HCT116 (cell line): Measurements from ENCODE around the gene OBSCN. TPM values are rescaled to one million over a fixed set of nuclear protein-coding genes. Genes with fewer than 3 reads are reported as not detected.

Source experiments
- ATAC-seq: fragments of 200-7000 bp; cut with Tn5 transposase; 2 replicates; pipeline ENCODE4 v1.9.1; 2020; ENCODE audit warnings: mild to moderate bottlenecking, moderate library complexity
- BruUV-seq: library from RNA; stranded (reverse); fragments of 400-500 nt; replicated peaks from 2 replicates; lab custom pipeline; 2021; lab: Mats Ljungman, UMichigan
- CTCF ChIA-PET: fragments of 300-600 bp; sonication (Branson Sonifier 250); formaldehyde crosslinking; loops from one replicate; lab custom pipeline; 2021; ENCODE audit warnings: antibody characterized with exemption; lab: Charles Lee
- POLR2A ChIA-PET: fragments of 300-600, 350-600 bp; sonication (Branson Sonifier 250); formaldehyde crosslinking; loops from one replicate; lab custom pipeline; 2021; ENCODE audit warnings: antibody characterized with exemption; lab: Charles Lee
- RAD21 ChIA-PET, 2 experiments: fragments of 300-600 bp; sonication (Branson Sonifier 250); formaldehyde crosslinking; loops; one replicate each; lab custom pipeline; 2023; ENCODE audit warnings: low total read pairs in 2 of 2; ENCODE audit not compliant: uncharacterized antibody in 2 of 2, unreplicated experiment in 2 of 2, low non-redundant PET in 1 of 2; lab: Charles Lee
- DNase-seq: peaks from one replicate; pipeline ENCODE4 v3.0.0-alpha.2; 2010; ENCODE audit warnings: low read depth, low spot score
- H2AFZ ChIP-seq: fragments of 200-600 bp; shearing (Covaris generic), sonication (generic); 2 replicates; pipeline ENCODE4 v1.6.1; 2017; ENCODE audit warnings: low read depth, mixed run types, mixed read lengths, antibody characterized with exemption, low read length; ENCODE audit not compliant: poor library complexity, severe bottlenecking
- H3K27ac ChIP-seq: 2 replicates; pipeline ENCODE4 v1.5.1; 2012; ENCODE audit warnings: low read depth, low read length
- H3K27me3 ChIP-seq: fragments of 200-600 bp; sonication (generic); 2 replicates; pipeline ENCODE4 v1.6.1; 2016; ENCODE audit warnings: mixed run types, low read length, mixed read lengths; ENCODE audit not compliant: insufficient read depth
- H3K36me3 ChIP-seq, 2 experiments: fragments of 200-500 bp in 1 of 2; fragments of 200-600 bp in 1 of 2; sonication (Bioruptor generic) in 1 of 2; sonication (generic) in 1 of 2; 2 replicates each; pipeline versions ENCODE4 v1.5.1 to v1.6.1; 2014 to 2016; ENCODE audit warnings: low read length in 2 of 2, inconsistent platforms in 1 of 2, mixed read lengths in 1 of 2, mixed run types in 1 of 2; ENCODE audit not compliant: insufficient read depth in 2 of 2, control insufficient read depth in 1 of 2
- H3K4me1 ChIP-seq, 2 experiments: fragments of 200-600 bp in 1 of 2; sonication (generic) in 1 of 2; 2 replicates each; pipeline versions ENCODE4 v1.5.1 to v1.6.1; 2012 to 2017; ENCODE audit warnings: low read length in 2 of 2, inconsistent platforms in 1 of 2, mild to moderate bottlenecking in 1 of 2, mixed read lengths in 1 of 2, mixed run types in 1 of 2, moderate library complexity in 1 of 2; ENCODE audit not compliant: insufficient read depth in 2 of 2, control insufficient read depth in 1 of 2
- H3K4me2 ChIP-seq: fragments of 200-600 bp; sonication (generic); 2 replicates; pipeline ENCODE4 v1.6.1; 2017; ENCODE audit warnings: mixed run types, low read length, mixed read lengths
- H3K4me3 ChIP-seq, 2 experiments: fragments of 200-600 bp in 1 of 2; sonication (generic) in 1 of 2; replicated peaks in 1 of 2; 2 replicates each; pipeline ENCODE4 v1.5.1; 2011 to 2016; ENCODE audit warnings: low read length in 2 of 2, control low read depth in 1 of 2, low read depth in 1 of 2, mild to moderate bottlenecking in 1 of 2, mixed read lengths in 1 of 2, mixed run types in 1 of 2
- H3K79me2 ChIP-seq: fragments of 200-600 bp; sonication (generic); 2 replicates; pipeline ENCODE4 v1.6.1; 2017; ENCODE audit warnings: mild to moderate bottlenecking, mixed run types, low read length, moderate library complexity, mixed read lengths; ENCODE audit not compliant: insufficient read depth
- H3K9ac ChIP-seq: fragments of 200-600 bp; sonication (generic); 2 replicates; pipeline ENCODE4 v1.6.1; 2016; ENCODE audit warnings: low read length, mixed read lengths
- H3K9me2 ChIP-seq: fragments of 200-600 bp; sonication (generic), shearing (Covaris generic); 2 replicates; pipeline ENCODE4 v1.6.1; 2017; ENCODE audit warnings: mixed run types, mild to moderate bottlenecking, moderate library complexity; ENCODE audit not compliant: insufficient read depth
- H3K9me3 ChIP-seq, 2 experiments: fragments of 200-500 bp in 1 of 2; fragments of 200-600 bp in 1 of 2; sonication (Bioruptor generic) in 1 of 2; sonication (generic) in 1 of 2; 2 replicates each; pipeline ENCODE4 v1.6.1; 2014 to 2017; ENCODE audit warnings: low read length in 2 of 2, mixed read lengths in 2 of 2, inconsistent platforms in 1 of 2, low read depth in 1 of 2, mild to moderate bottlenecking in 1 of 2, mixed run types in 1 of 2, moderate library complexity in 1 of 2; ENCODE audit not compliant: control insufficient read depth in 1 of 2, insufficient read depth in 1 of 2
- H4K20me1 ChIP-seq: fragments of 200-600 bp; sonication (generic), shearing (Covaris generic); 2 replicates; pipeline ENCODE4 v1.6.1; 2017; ENCODE audit warnings: mixed run types, mild to moderate bottlenecking, moderate library complexity; ENCODE audit not compliant: insufficient read depth
- CEBPB ChIP-seq: IDR thresholded peaks from 2 replicates; pipeline ENCODE4 v1.6.1; 2012; ENCODE audit warnings: low read depth
- EZH2phosphoT487 ChIP-seq: fragments of 200-600 bp; IDR thresholded peaks from 2 replicates; pipeline ENCODE4 v1.6.1; 2018; ENCODE audit warnings: antibody characterized with exemption, borderline replicate concordance
- POLR2AphosphoS5 ChIP-seq: IDR thresholded peaks from 2 replicates; pipeline ENCODE4 v1.6.1; 2011; ENCODE audit warnings: mild to moderate bottlenecking, low read depth, low read length, moderate library complexity
- ZNF274 ChIP-seq: fragments of 200-500 bp; sonication (Bioruptor generic); IDR thresholded peaks from 2 replicates; pipeline ENCODE4 v1.6.1; 2014; ENCODE audit warnings: mild to moderate bottlenecking, low read depth, low read length, inconsistent platforms
- intact Hi-C: fragments of 100-400 bp; cut with micrococcal nuclease; formaldehyde crosslinking; loops from 2 replicates; pipeline ENCODE4 v1.10.0; 2022
- total RNA-seq: library from RNA; stranded (reverse); gene quantifications from one replicate; pipeline ENCODE4 v1.2.1, GENCODE V29; 2021; ENCODE audit not compliant: unreplicated experiment
- TF ChIP-seq, protein P1 (sequence below): IDR thresholded peaks from 2 replicates; pipeline ENCODE4 v1.6.1; 2012
- TF ChIP-seq, protein P2 (sequence below), 3 experiments: fragments of 200-600 bp in 1 of 3; sonication (generic) in 1 of 3; IDR thresholded peaks in 2 of 3; conservative IDR thresholded peaks in 1 of 3; 2 replicates each; pipeline ENCODE4 v1.5.1; 2012 to 2017; ENCODE audit warnings: low read depth in 2 of 3, low read length in 2 of 3, antibody characterized with exemption in 1 of 3, borderline replicate concordance in 1 of 3, control low read depth in 1 of 3, mild to moderate bottlenecking in 1 of 3, mixed read lengths in 1 of 3, mixed run types in 1 of 3, moderate library complexity in 1 of 3; ENCODE audit not compliant: insufficient read depth in 1 of 3
- TF ChIP-seq, protein P3 (sequence below): IDR thresholded peaks from 2 replicates; pipeline ENCODE4 v1.6.1; 2012; ENCODE audit warnings: low read depth

Gene OBSCN
- total RNA-seq, 1 experiment from 2014 or later, result 16.6 TPM

- TF ChIP-seq, protein P1, sequence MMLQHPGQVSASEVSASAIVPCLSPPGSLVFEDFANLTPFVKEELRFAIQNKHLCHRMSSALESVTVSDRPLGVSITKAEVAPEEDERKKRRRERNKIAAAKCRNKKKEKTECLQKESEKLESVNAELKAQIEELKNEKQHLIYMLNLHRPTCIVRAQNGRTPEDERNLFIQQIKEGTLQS, result no peak
- TF ChIP-seq EZH2phosphoT487 (no peak), POLR2AphosphoS5 (no peak), CEBPB (no peak), ZNF274 (no peak)
- TF ChIP-seq, protein P2, sequence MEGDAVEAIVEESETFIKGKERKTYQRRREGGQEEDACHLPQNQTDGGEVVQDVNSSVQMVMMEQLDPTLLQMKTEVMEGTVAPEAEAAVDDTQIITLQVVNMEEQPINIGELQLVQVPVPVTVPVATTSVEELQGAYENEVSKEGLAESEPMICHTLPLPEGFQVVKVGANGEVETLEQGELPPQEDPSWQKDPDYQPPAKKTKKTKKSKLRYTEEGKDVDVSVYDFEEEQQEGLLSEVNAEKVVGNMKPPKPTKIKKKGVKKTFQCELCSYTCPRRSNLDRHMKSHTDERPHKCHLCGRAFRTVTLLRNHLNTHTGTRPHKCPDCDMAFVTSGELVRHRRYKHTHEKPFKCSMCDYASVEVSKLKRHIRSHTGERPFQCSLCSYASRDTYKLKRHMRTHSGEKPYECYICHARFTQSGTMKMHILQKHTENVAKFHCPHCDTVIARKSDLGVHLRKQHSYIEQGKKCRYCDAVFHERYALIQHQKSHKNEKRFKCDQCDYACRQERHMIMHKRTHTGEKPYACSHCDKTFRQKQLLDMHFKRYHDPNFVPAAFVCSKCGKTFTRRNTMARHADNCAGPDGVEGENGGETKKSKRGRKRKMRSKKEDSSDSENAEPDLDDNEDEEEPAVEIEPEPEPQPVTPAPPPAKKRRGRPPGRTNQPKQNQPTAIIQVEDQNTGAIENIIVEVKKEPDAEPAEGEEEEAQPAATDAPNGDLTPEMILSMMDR (IDR thresholded peaks at IDR 0.05 in 2 of 3, conservative IDR thresholded peaks at IDR 0.05 in 1 of 3; ENCODE audit: borderline replicate concordance in 1 of 3, insufficient read depth in 1 of 3, low read depth in 2 of 3, low read length in 2 of 3), result no peak
- TF ChIP-seq, protein P3, sequence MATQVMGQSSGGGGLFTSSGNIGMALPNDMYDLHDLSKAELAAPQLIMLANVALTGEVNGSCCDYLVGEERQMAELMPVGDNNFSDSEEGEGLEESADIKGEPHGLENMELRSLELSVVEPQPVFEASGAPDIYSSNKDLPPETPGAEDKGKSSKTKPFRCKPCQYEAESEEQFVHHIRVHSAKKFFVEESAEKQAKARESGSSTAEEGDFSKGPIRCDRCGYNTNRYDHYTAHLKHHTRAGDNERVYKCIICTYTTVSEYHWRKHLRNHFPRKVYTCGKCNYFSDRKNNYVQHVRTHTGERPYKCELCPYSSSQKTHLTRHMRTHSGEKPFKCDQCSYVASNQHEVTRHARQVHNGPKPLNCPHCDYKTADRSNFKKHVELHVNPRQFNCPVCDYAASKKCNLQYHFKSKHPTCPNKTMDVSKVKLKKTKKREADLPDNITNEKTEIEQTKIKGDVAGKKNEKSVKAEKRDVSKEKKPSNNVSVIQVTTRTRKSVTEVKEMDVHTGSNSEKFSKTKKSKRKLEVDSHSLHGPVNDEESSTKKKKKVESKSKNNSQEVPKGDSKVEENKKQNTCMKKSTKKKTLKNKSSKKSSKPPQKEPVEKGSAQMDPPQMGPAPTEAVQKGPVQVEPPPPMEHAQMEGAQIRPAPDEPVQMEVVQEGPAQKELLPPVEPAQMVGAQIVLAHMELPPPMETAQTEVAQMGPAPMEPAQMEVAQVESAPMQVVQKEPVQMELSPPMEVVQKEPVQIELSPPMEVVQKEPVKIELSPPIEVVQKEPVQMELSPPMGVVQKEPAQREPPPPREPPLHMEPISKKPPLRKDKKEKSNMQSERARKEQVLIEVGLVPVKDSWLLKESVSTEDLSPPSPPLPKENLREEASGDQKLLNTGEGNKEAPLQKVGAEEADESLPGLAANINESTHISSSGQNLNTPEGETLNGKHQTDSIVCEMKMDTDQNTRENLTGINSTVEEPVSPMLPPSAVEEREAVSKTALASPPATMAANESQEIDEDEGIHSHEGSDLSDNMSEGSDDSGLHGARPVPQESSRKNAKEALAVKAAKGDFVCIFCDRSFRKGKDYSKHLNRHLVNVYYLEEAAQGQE, result no peak
- Histone ChIP-seq H3K9me2 (no peaks in the 10 kb centered on the region), H3K27me3 (no peaks in the 10 kb centered on the region), H2AFZ (no peak overlapping the region), H3K9ac (no peak overlapping the region), H3K4me1 (peaks cover 9 to 21% of the 10 kb centered on the region in 2 experiments), H3K79me2 (peaks cover 71% of the 10 kb centered on the region), H3K4me3 (no peak overlapping the region), H3K9me3 (no peaks in the 10 kb centered on the region), H4K20me1 (no peaks in the 10 kb centered on the region), H3K27ac (no peak overlapping the region), H3K4me2 (no peak overlapping the region), H3K36me3 (peaks cover 19 to 35% of the 10 kb centered on the region in 2 experiments; a peak in 3 of 4 replicates)
- no peak for DNase-seq
- ChIA-PET RAD21 (no interaction called here), POLR2A (interaction anchor here (1.6 kb wide), 1 partner anchor 54 kb away, joined by 3 read pairs; a partner anchor contains a TSS), CTCF (interaction anchor here (1.3 kb wide), 1 partner anchor 10 kb away, joined by 3 read pairs; no protein-coding TSS in a partner anchor)
- intact Hi-C loops, result no loop called here
- no TSS peak for BruUV-seq
- ATAC-seq, result no peak
Observed at GRCh38 chr1:228403231-228403631, 195.4 kb downstream of the OBSCN start.
